C4-2B (cell line): ENCODE results near the gene FEN1.

Source experiments
- ZFX ChIP-seq: fragments of 450-650 bp; IDR thresholded peaks from 2 replicates; pipeline ENCODE4 v1.6.1; 2017
- TF ChIP-seq, protein P1 (sequence below): fragments of 450-650 bp; conservative IDR thresholded peaks from 2 replicates; pipeline ENCODE4 v1.5.1; 2017; ENCODE audit warnings: mild to moderate bottlenecking

DNA sequence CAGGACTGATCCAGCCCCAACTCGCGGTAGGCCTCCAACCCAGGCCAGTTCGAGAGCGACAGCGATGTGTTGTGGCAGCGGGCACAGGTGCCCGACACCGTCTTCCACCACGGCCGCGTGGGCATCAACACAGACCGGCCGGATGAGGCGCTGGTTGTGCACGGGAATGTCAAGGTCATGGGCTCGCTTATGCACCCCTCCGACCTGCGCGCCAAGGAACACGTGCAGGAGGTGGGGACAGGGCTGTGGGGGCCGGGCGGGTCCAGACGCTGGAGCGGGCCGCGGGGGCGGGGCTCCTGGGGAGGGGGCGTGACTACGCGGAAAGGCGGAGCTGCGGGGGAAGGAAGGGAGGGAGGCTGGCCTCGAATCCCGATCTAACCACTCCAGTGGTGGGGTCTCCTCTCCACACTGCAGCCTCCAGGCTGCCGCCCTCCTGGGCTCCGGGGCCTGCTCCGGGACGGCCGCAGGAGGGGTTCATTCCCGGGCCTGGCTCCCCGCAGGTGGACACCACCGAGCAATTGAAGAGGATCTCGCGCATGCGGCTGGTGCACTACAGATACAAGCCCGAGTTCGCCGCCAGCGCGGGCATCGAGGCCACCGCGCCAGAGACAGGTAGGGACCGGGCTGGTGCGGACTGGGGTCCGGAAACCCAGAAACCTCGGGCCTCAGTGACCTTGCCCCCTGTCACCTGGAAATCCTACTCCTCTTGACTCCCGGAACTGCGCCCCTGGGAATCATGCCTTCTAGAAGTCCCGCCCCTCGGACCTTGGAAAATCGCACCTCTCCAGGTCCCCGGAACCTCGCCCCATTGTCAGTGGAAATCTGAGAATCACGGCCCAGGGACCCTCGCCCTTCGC, 15.2 kb upstream of the FEN1 start:
- TF ChIP-seq, protein P1, sequence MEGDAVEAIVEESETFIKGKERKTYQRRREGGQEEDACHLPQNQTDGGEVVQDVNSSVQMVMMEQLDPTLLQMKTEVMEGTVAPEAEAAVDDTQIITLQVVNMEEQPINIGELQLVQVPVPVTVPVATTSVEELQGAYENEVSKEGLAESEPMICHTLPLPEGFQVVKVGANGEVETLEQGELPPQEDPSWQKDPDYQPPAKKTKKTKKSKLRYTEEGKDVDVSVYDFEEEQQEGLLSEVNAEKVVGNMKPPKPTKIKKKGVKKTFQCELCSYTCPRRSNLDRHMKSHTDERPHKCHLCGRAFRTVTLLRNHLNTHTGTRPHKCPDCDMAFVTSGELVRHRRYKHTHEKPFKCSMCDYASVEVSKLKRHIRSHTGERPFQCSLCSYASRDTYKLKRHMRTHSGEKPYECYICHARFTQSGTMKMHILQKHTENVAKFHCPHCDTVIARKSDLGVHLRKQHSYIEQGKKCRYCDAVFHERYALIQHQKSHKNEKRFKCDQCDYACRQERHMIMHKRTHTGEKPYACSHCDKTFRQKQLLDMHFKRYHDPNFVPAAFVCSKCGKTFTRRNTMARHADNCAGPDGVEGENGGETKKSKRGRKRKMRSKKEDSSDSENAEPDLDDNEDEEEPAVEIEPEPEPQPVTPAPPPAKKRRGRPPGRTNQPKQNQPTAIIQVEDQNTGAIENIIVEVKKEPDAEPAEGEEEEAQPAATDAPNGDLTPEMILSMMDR, result no peak
- no peak for TF ChIP-seq ZFX
